CD14-positive monocyte (primary cell): ENCODE measurements around the gene PDP2. TPM values are rescaled to one million over a fixed set of nuclear protein-coding genes. Genes with fewer than 3 reads are reported as not detected.
"Not testable (repeated sequence)": the region's sequence is repeated elsewhere in the genome, so short reads cannot be mapped to it uniquely, and the experiment has no call there.

Experiments
- DNase-seq, 3 donors: peaks; one replicate each; pipeline ENCODE4 v3.0.0-alpha.2; 2011 to 2022
- H2AFZ ChIP-seq: 2 replicates; pipeline ENCODE4 v1.6.0; 2012; ENCODE audit warnings: mild to moderate bottlenecking, low read depth, low read length, inconsistent platforms; ENCODE audit not compliant: insufficient read depth, poor library complexity, severe bottlenecking
- H3K27ac ChIP-seq, 2 donors: 1 replicate in 1 of 2; 2 replicates in 1 of 2; pipeline ENCODE4 v1.5.1; 2012 to 2013; ENCODE audit warnings: low read length in 2 of 2, control low read depth in 1 of 2, inconsistent platforms in 1 of 2, low read depth in 1 of 2, mild to moderate bottlenecking in 1 of 2
- H3K27me3 ChIP-seq, 2 donors: one replicate each; pipeline versions ENCODE4 v1.6.0 to v1.6.1; 2011 to 2013; ENCODE audit warnings: low read length in 2 of 2; ENCODE audit not compliant: control insufficient read depth in 2 of 2, insufficient read depth in 2 of 2
- H3K36me3 ChIP-seq, 2 donors: replicated peaks in 1 of 2; 1 replicate in 1 of 2; 2 replicates in 1 of 2; pipeline versions ENCODE4 v1.5.1 to v1.6.1; 2012 to 2013; ENCODE audit warnings: low read length in 2 of 2, control low read depth in 1 of 2, inconsistent platforms in 1 of 2, mild to moderate bottlenecking in 1 of 2; ENCODE audit not compliant: insufficient read depth in 2 of 2, control insufficient read depth in 1 of 2
- H3K4me1 ChIP-seq, 2 donors: 1 replicate in 1 of 2; 2 replicates in 1 of 2; pipeline versions ENCODE4 v1.5.1 to v1.6.1; 2012 to 2013; ENCODE audit warnings: low read length in 2 of 2, control low read depth in 1 of 2, inconsistent platforms in 1 of 2, mild to moderate bottlenecking in 1 of 2, moderate library complexity in 1 of 2; ENCODE audit not compliant: insufficient read depth in 2 of 2, control insufficient read depth in 1 of 2
- H3K4me2 ChIP-seq: replicated peaks from 2 replicates; pipeline ENCODE3; 2012; ENCODE audit warnings: low read length, moderate library complexity, mild to moderate bottlenecking; ENCODE audit not compliant: poor library complexity, severe bottlenecking; ENCODE audit errors: extremely low read depth
- H3K4me3 ChIP-seq, 3 experiments: fragments of 200-600 bp in 1 of 3; sonication (generic) in 1 of 3; replicated peaks in 1 of 3; 1 replicate in 2 of 3; 2 replicates in 1 of 3; pipeline ENCODE4 v1.5.1; 2011 to 2013; ENCODE audit warnings: low read length in 3 of 3, mild to moderate bottlenecking in 3 of 3, control low read depth in 2 of 3, low read depth in 2 of 3, inconsistent platforms in 1 of 3, moderate library complexity in 1 of 3
- H3K79me2 ChIP-seq: 2 replicates; pipeline ENCODE4 v1.6.0; 2012; ENCODE audit warnings: mild to moderate bottlenecking, control low read depth, inconsistent platforms, low read length, moderate library complexity; ENCODE audit not compliant: insufficient read depth
- H3K9ac ChIP-seq: 2 replicates; pipeline ENCODE4 v1.6.0; 2017; ENCODE audit warnings: low read length, mild to moderate bottlenecking; ENCODE audit not compliant: insufficient read depth, poor library complexity, severe bottlenecking
- H3K9me3 ChIP-seq, 2 donors: replicated peaks in 1 of 2; 1 replicate in 1 of 2; 2 replicates in 1 of 2; pipeline versions ENCODE4 v1.5.1 to v1.6.1; 2012 to 2013; ENCODE audit warnings: low read length in 2 of 2, control low read depth in 1 of 2; ENCODE audit not compliant: control insufficient read depth in 1 of 2, insufficient read depth in 1 of 2
- H4K20me1 ChIP-seq: 2 replicates; pipeline ENCODE4 v1.6.0; 2012; ENCODE audit warnings: mild to moderate bottlenecking, low read length, control low read depth, moderate library complexity; ENCODE audit not compliant: insufficient read depth
- H3K27ac Mint-ChIP-seq, 7 donors: one replicate each; pipeline ENCODE4 v1.8.0; 2020; ENCODE audit warnings: mild to moderate bottlenecking in 7 of 7, mixed read lengths in 7 of 7, moderate library complexity in 6 of 7, inconsistent platforms in 2 of 7
- H3K27me3 Mint-ChIP-seq, 3 donors: one replicate each; pipeline ENCODE4 v1.8.0; 2021 to 2022; ENCODE audit warnings: low read depth in 3 of 3, mild to moderate bottlenecking in 3 of 3, mixed read lengths in 3 of 3, moderate library complexity in 3 of 3, inconsistent platforms in 1 of 3
- H3K36me3 Mint-ChIP-seq, 2 donors: one replicate each; pipeline ENCODE4 v1.8.0; 2020; ENCODE audit warnings: mixed read lengths in 2 of 2, inconsistent platforms in 1 of 2, mild to moderate bottlenecking in 1 of 2
- H3K4me1 Mint-ChIP-seq: one replicate; pipeline ENCODE4 v1.8.0; 2020; ENCODE audit warnings: mild to moderate bottlenecking, mixed read lengths
- H3K4me3 Mint-ChIP-seq, 2 donors: one replicate each; pipeline ENCODE4 v1.8.0; 2020; ENCODE audit warnings: mild to moderate bottlenecking in 2 of 2, mixed read lengths in 2 of 2, moderate library complexity in 1 of 2
- H3K9me3 Mint-ChIP-seq, 7 donors: one replicate each; pipeline ENCODE4 v1.8.0; 2020 to 2022; ENCODE audit warnings: mixed read lengths in 7 of 7, mild to moderate bottlenecking in 6 of 7, moderate library complexity in 6 of 7, inconsistent platforms in 2 of 7
- WGBS: methylation state at CpG from one replicate; pipeline ENCODE4 v1.1.5; 2013; ENCODE audit warnings: missing lambda C conversion rate; ENCODE audit not compliant: insufficient coverage; 5-methylcytosine and 5-hydroxymethylcytosine counted together
- intact Hi-C, 2 donors: fragments of 100-400 bp; cut with micrococcal nuclease; formaldehyde crosslinking; loops; one replicate each; pipeline versions ENCODE4 v1.15.0 to v1.15.1; 2023
- polyA plus RNA-seq, 3 donors: library from polyadenylated mRNA; depleted of rRNA in 1 of 3; unstranded in 2 of 3; stranded (reverse) in 1 of 3; fragments of 300-500 nt in 2 of 3; fragments of >200 nt in 1 of 3; fragmentation: Illumina TruSeq in 2 of 3; gene quantifications; 1 replicate in 2 of 3; 2 replicates in 1 of 3; pipeline ENCODE4 v1.2.3, GENCODE V29; 2012 to 2021
- TF ChIP-seq, protein P1 (sequence below): fragments of 200-600 bp; IDR thresholded peaks from one replicate; pipeline ENCODE4 v1.8.0; 2022; ENCODE audit warnings: antibody characterized with exemption, mild to moderate bottlenecking

The PDP2 gene
- polyA plus RNA-seq, 3 donors: 1.1 TPM; not detected in 2

DNA sequence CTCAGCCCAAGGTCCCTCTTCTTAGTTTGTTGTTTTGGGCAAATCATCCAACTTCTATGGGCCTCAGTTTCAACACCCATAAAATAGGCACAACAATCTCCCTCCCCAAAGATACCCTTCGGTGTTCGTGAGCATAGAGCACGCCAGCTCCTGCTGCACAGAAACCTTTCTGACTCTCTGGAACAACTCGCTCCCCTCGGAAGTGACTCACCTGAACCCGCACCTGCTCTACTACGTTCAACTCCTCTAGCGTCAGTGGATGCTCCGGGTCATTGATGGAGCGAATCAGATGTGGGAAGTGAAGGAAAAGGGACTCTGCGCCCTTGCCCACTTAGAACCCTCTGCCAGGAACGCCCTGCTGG lies 53.4 kb downstream of the PDP2 start:
- Histone ChIP-seq H3K27me3 (no peaks in the 10 kb centered on the region), H3K9me3 (no peaks in the 10 kb centered on the region), H3K4me1 (peaks cover 24 to 38% of the 10 kb centered on the region in 2 donors), H2AFZ (peak overlapping the region; percentile 97), H4K20me1 (peaks cover 43% of the 10 kb centered on the region), H3K36me3 (peaks cover 18 to 34% of the 10 kb centered on the region in 2 donors), H3K27ac (peak overlapping the region; percentile 33 to 93), H3K79me2 (peaks cover 55% of the 10 kb centered on the region), H3K4me3 (peak overlapping the region; percentile 50 to 100 (median 74)), H3K9ac (peak overlapping the region; percentile 89), H3K4me2 (peak overlapping the region; percentile 98)
- intact Hi-C loops: loop anchor here in 1 of 2 donors (5.0 kb wide), 1 partner anchor 36 kb away; no protein-coding TSS in a partner anchor
- peaks cover 30 to 49% of the 10 kb centered on the region in 2 donors for H3K36me3 Mint-ChIP-seq
- 20% methylated on average over 1 of the region's 12 CpGs for WGBS
- peaks cover 0 to 2% (median 0%) of the 10 kb centered on the region in 7 donors for H3K9me3 Mint-ChIP-seq
- TF ChIP-seq, protein P1, sequence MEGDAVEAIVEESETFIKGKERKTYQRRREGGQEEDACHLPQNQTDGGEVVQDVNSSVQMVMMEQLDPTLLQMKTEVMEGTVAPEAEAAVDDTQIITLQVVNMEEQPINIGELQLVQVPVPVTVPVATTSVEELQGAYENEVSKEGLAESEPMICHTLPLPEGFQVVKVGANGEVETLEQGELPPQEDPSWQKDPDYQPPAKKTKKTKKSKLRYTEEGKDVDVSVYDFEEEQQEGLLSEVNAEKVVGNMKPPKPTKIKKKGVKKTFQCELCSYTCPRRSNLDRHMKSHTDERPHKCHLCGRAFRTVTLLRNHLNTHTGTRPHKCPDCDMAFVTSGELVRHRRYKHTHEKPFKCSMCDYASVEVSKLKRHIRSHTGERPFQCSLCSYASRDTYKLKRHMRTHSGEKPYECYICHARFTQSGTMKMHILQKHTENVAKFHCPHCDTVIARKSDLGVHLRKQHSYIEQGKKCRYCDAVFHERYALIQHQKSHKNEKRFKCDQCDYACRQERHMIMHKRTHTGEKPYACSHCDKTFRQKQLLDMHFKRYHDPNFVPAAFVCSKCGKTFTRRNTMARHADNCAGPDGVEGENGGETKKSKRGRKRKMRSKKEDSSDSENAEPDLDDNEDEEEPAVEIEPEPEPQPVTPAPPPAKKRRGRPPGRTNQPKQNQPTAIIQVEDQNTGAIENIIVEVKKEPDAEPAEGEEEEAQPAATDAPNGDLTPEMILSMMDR: no peak
- H3K27me3 Mint-ChIP-seq: peaks cover 0 to 2% (median 1%) of the 10 kb centered on the region in 3 donors
- peak overlapping the region; percentile 91 to 97 (median 94) for H3K27ac Mint-ChIP-seq
- H3K4me1 Mint-ChIP-seq: peaks cover 51% of the 10 kb centered on the region
- H3K4me3 Mint-ChIP-seq: peak overlapping the region; percentile 96 to 97
- DNase-seq: peak in 1 of 3 donors; percentile 17

DNA sequence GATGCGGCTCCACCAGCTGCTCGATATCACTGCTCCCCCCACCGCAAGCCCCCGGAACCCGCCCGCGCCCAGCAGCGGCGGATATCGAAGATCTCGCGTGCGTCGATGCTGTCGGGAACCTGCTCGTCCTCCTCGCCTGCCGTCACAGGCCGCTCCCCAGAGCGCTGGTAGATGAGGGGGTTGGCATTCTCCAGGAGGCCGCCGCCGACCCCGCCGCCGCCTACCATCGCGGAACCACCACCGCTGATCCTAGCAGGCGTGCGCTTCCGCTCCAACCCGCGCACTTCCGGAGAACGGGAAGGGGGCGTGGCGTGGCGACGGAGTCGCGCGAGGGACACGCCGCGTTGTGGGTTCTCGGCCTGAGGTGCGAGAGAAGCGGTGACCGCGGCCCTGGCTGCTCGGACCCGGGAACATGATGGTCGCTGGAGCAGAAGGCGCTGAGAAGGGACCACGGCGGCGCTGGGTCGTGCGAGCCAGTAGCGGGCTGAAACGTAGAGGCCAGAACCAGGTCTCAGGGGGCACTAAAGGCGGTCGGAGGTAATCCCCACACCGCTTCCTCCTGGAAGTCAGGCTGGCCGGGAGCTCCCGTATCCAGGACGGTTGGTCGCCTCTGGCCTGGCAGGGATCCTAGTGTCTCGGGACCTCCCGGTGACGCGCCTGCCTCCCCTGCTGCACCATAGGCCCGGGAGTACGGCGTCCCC lies 54.0 kb downstream of the PDP2 start, which contains the start of gene CIAO2B:
CIAO2B (minus strand) TSS at position 265 of the 701 bp plus-strand sequence; CDS start at position 227, 38 bp downstream.
- WGBS: under 1% methylated on average over 68 of the region's 76 CpGs
- peak within 1 kb of the TSS; percentile 50 to 100 (median 74) for H3K4me3 ChIP-seq
- intact Hi-C loops: loop anchor here in 1 of 2 donors (5.0 kb wide), 1 partner anchor 37 kb away; no protein-coding TSS in a partner anchor
- peak within 1 kb of the TSS; percentile 60 to 93 for H3K27ac ChIP-seq
- DNase-seq: peak; percentile 81 to 86 (median 84)
- peaks cover 24 to 38% of the 10 kb centered on the region in 2 donors for H3K4me1 ChIP-seq
- peak within 1 kb of the TSS; percentile 89 for H3K9ac ChIP-seq
- H3K9me3 ChIP-seq: no peaks in the 10 kb centered on the region
- peaks cover 51% of the 10 kb centered on the region for H3K4me1 Mint-ChIP-seq
- H3K27ac Mint-ChIP-seq: peak within 1 kb of the TSS; percentile 91 to 97 (median 94)
- peaks cover 0 to 2% (median 1%) of the 10 kb centered on the region in 3 donors for H3K27me3 Mint-ChIP-seq
- no peaks in the 10 kb centered on the region for H3K27me3 ChIP-seq
- H2AFZ ChIP-seq: peak within 1 kb of the TSS; percentile 97
- peak within 1 kb of the TSS; percentile 98 for H3K4me2 ChIP-seq
- H3K4me3 Mint-ChIP-seq: peak within 1 kb of the TSS; percentile 96 to 97
- peaks cover 0 to 2% (median 0%) of the 10 kb centered on the region in 7 donors for H3K9me3 Mint-ChIP-seq
- H4K20me1 ChIP-seq: peaks cover 49% of the 10 kb centered on the region
- H3K79me2 ChIP-seq: peaks cover 55% of the 10 kb centered on the region
- TF ChIP-seq, protein P1: no peak
- peaks cover 23 to 40% of the 10 kb centered on the region in 2 donors for H3K36me3 ChIP-seq
- peaks cover 36 to 55% of the 10 kb centered on the region in 2 donors for H3K36me3 Mint-ChIP-seq

DNA sequence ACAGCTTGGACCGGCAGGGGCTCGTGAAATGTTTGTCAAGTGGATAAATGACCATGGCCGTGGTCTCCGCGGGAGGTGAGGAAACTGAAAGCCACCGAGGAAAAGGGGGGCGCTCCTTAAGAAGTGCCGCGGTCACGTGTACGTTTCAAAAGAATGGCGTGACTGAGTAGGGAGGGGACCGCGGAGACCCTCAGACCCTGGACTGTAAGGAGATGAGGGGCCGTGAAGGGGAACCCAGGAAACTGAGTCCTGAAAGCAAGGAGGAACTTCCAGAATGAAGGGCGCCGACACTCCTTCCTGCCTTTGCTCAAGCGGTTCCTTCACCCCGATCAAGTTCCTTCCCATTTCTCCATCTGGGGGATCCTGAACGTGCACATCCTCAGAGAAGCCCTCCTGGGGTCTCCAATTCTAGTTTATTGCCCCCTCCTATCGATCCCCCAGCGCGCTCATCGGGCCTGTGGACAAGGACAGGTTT lies 54.6 kb downstream of the PDP2 start:
- Mint-ChIP-seq H3K36me3 (peaks cover 40 to 57% of the 10 kb centered on the region in 2 donors), H3K4me3 (peak overlapping the region; percentile 96 to 97), H3K4me1 (peaks cover 51% of the 10 kb centered on the region), H3K27ac (peak overlapping the region; percentile 91 to 97 (median 94))
- peaks cover 55% of the 10 kb centered on the region for H4K20me1 ChIP-seq
- peak in 2 of 3 donors; percentile 35 to 40 for DNase-seq
- H3K9ac ChIP-seq: peak overlapping the region; percentile 89
- peak overlapping the region; percentile 98 for H3K4me2 ChIP-seq
- H3K36me3 ChIP-seq: peaks cover 29 to 46% of the 10 kb centered on the region in 2 donors
- H3K27me3 Mint-ChIP-seq, H3K9me3 ChIP-seq, H3K9me3 Mint-ChIP-seq, H3K27me3 ChIP-seq: not testable (repeated sequence)
- intact Hi-C loops: loop anchor here in 1 of 2 donors (5.0 kb wide), 1 partner anchor 38 kb away; no protein-coding TSS in a partner anchor
- peaks cover 24 to 38% of the 10 kb centered on the region in 2 donors for H3K4me1 ChIP-seq
- peaks cover 55% of the 10 kb centered on the region for H3K79me2 ChIP-seq
- peak overlapping the region; percentile 97 for H2AFZ ChIP-seq
- WGBS: 0% methylated on average over 6 of the region's 24 CpGs
- peak overlapping the region; percentile 50 to 100 (median 74) for H3K4me3 ChIP-seq
- H3K27ac ChIP-seq: peak overlapping the region; percentile 60 to 93
